ENCODE measurements around the gene KAT14.
"Not testable (repeated sequence)": the region's sequence is repeated elsewhere in the genome, so short reads cannot be mapped to it uniquely, and the experiment has no call there.

Gene KAT14

DNA sequence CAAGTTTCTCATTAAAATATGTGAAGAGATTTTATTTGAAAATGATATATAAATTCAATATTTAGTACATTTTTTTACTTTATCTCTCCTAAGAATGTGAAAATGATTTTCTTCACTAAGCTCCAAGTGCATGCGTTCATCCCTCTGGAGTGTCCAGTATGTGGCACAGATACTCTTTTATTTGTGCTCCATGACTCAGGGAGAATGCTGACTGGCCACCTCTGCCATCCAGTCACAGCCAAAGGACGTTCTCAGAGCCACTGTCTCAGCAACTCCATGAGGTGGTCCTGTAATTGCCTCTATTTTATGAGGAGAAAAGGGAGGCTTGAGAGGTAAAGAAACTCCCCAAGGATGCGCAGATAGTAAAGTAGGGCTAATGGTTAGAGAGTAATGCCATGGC lies 58.3 kb downstream of the KAT14 start:
- Histone ChIP-seq H2BK120ac (ENCODE audit: insufficient read depth, low read length, poor library complexity) (no peak overlapping the region), H3K27ac (ENCODE audit: low read depth, low read length) (no peak overlapping the region), H3K79me1 (ENCODE audit: low read length) (peaks cover 2% of the 10 kb centered on the region), H3K9ac (ENCODE audit: low read length) (no peak overlapping the region), H3K79me2 (ENCODE audit: control insufficient read depth, insufficient read depth, low read length, poor library complexity) (no peaks in the 10 kb centered on the region), H2AK5ac (ENCODE audit: low read length) (no peak overlapping the region), H3K18ac (ENCODE audit: low read length) (no peak overlapping the region), H2AFZ (ENCODE audit: insufficient read depth, low read length, poor library complexity) (no peak overlapping the region), H4K8ac (ENCODE audit: low read depth, low read length) (no peak overlapping the region), H3K4me1 (ENCODE audit: control insufficient read depth in 1 of 2, insufficient read depth in 2 of 2, low read length in 2 of 2) (no peaks in the 10 kb centered on the region), H3K4me3 (ENCODE audit: low read depth, low read length) (no peak overlapping the region), H3K27me3 (ENCODE audit: insufficient read depth, low read length) (no peaks in the 10 kb centered on the region), H3K23ac (ENCODE audit: low read length) (no peak overlapping the region), H4K91ac (ENCODE audit: low read depth, low read length) (no peak overlapping the region), H2BK5ac (ENCODE audit: low read depth, low read length, poor library complexity) (no peak overlapping the region), H3K4ac (ENCODE audit: low read depth, low read length) (no peak overlapping the region), H2BK12ac (ENCODE audit: low read length) (no peak overlapping the region), H3K14ac (ENCODE audit: low read length) (no peak overlapping the region), H4K12ac (ENCODE audit: low read depth, low read length) (no peak overlapping the region), H3K36me3 (ENCODE audit: control insufficient read depth in 1 of 2, insufficient read depth in 2 of 2, low read length in 2 of 2) (peaks cover 0 to 2% of the 10 kb centered on the region in 2 experiments), H3K4me2 (ENCODE audit: low read length) (no peak overlapping the region), H3K9me3 (ENCODE audit: insufficient read depth, low read depth, low read length) (peaks cover 5% of the 10 kb centered on the region)
- peak; percentile 51 to 73 for DNase-seq
- no CpG with 5 or more reads among the region's 3 CpGs for WGBS (ENCODE audit: extremely low coverage, insufficient coverage, insufficient read length)

DNA sequence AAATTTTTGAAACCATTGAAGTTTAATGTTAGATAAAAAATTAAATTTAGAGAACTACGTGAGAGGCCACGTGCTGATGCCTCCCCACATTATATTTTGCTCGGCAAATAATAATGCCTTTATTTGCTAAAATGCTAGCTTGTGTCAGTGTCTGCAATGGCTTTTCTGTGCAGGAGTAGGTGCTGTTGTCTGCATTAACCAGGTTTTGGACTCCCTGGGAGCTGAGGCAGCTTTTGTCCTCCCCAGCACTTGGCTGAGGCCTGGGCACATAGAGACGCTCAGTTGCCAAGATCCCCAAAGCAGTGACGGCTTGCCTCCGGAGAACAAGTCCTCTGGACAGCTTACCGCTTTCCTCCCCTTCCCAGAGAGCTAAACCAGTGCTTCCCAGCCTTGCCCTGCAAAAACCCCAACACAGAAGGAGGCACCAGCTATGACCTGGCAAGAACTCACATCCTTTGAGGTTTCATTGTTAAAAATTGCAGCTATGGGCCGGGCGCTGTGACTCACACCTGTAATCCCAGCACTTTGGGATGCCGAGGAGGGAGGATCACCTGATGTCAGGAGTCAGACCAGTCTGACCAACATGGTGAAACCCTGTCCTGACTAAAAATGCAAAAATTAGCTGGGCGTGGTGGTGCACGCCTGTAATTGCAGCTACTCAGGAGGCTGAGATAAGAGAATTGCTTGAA lies 59.9 kb downstream of the KAT14 start:
- Histone ChIP-seq H3K14ac (ENCODE audit: low read length) (no peak overlapping the region), H3K4me1 (ENCODE audit: control insufficient read depth in 1 of 2, insufficient read depth in 2 of 2, low read length in 2 of 2) (no peaks in the 10 kb centered on the region), H3K79me2 (ENCODE audit: control insufficient read depth, insufficient read depth, low read length, poor library complexity) (no peaks in the 10 kb centered on the region), H2BK12ac (ENCODE audit: low read length) (no peak overlapping the region), H3K4me3 (ENCODE audit: low read depth, low read length) (no peak overlapping the region), H3K9ac (ENCODE audit: low read length) (no peak overlapping the region), H3K4me2 (ENCODE audit: low read length) (no peak overlapping the region), H4K91ac (ENCODE audit: low read depth, low read length) (peak overlapping the region; percentile 39), H3K27me3 (ENCODE audit: insufficient read depth, low read length) (no peaks in the 10 kb centered on the region), H4K8ac (ENCODE audit: low read depth, low read length) (no peak overlapping the region), H3K18ac (ENCODE audit: low read length) (no peak overlapping the region), H2BK120ac (ENCODE audit: insufficient read depth, low read length, poor library complexity) (no peak overlapping the region), H3K23ac (ENCODE audit: low read length) (no peak overlapping the region), H2AK5ac (ENCODE audit: low read length) (no peak overlapping the region), H3K4ac (ENCODE audit: low read depth, low read length) (no peak overlapping the region), H2AFZ (ENCODE audit: insufficient read depth, low read length, poor library complexity) (no peak overlapping the region), H3K9me3 (ENCODE audit: insufficient read depth, low read depth, low read length) (peaks cover 5% of the 10 kb centered on the region), H2BK5ac (ENCODE audit: low read depth, low read length, poor library complexity) (no peak overlapping the region), H3K27ac (ENCODE audit: low read depth, low read length) (peak overlapping the region; percentile 61), H3K36me3 (ENCODE audit: control insufficient read depth in 1 of 2, insufficient read depth in 2 of 2, low read length in 2 of 2) (peaks cover 0 to 2% of the 10 kb centered on the region in 2 experiments), H3K79me1 (ENCODE audit: low read length) (peaks cover 2% of the 10 kb centered on the region), H4K12ac (ENCODE audit: low read depth, low read length) (no peak overlapping the region)
- peak; percentile 96 to 97 for DNase-seq
- WGBS (ENCODE audit: extremely low coverage, insufficient coverage, insufficient read length): no CpG with 5 or more reads among the region's 12 CpGs

DNA sequence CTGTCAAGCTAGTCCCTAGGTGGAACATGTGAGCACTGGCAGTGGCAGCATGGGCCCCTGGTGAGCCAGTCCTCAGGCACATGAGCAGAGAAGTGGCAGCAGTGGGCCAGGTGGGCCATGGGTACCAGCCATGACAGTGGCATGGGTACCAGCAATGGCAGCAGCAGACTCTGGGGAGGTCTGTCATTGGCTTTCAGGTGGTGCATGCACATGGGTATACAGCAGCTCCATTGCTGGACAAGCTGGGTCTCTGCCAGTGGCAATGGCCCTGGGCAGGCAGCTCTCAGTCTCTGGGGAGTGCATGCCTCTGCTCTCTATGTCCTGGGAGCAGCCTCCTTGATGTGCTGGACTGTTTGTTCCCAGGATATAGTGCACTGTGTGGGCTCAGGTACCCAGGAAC lies 65.3 kb downstream of the KAT14 start:
- Histone ChIP-seq H3K27me3 (ENCODE audit: insufficient read depth, low read length) (no peaks in the 10 kb centered on the region), H3K4me1 (ENCODE audit: control insufficient read depth in 1 of 2, insufficient read depth in 2 of 2, low read length in 2 of 2) (no peaks in the 10 kb centered on the region), H3K79me2 (ENCODE audit: control insufficient read depth, insufficient read depth, low read length, poor library complexity) (no peaks in the 10 kb centered on the region), H2BK12ac (ENCODE audit: low read length) (no peak overlapping the region), H2AFZ (ENCODE audit: insufficient read depth, low read length, poor library complexity) (no peak overlapping the region), H2BK5ac (ENCODE audit: low read depth, low read length, poor library complexity) (no peak overlapping the region), H3K36me3 (ENCODE audit: control insufficient read depth in 1 of 2, insufficient read depth in 2 of 2, low read length in 2 of 2) (no peaks in the 10 kb centered on the region), H3K27ac (ENCODE audit: low read depth, low read length) (no peak overlapping the region), H3K18ac (ENCODE audit: low read length) (no peak overlapping the region), H4K8ac (ENCODE audit: low read depth, low read length) (no peak overlapping the region), H3K79me1 (ENCODE audit: low read length) (no peaks in the 10 kb centered on the region), H4K91ac (ENCODE audit: low read depth, low read length) (no peak overlapping the region), H2BK120ac (ENCODE audit: insufficient read depth, low read length, poor library complexity) (no peak overlapping the region), H3K14ac (ENCODE audit: low read length) (no peak overlapping the region), H3K4me2 (ENCODE audit: low read length) (no peak overlapping the region), H3K4me3 (ENCODE audit: low read depth, low read length) (peak overlapping the region; percentile 18), H3K9ac (ENCODE audit: low read length) (no peak overlapping the region), H3K9me3 (ENCODE audit: insufficient read depth, low read depth, low read length) (no peaks in the 10 kb centered on the region), H2AK5ac (ENCODE audit: low read length) (no peak overlapping the region), H4K12ac (ENCODE audit: low read depth, low read length) (no peak overlapping the region), H3K4ac (ENCODE audit: low read depth, low read length) (no peak overlapping the region), H3K23ac (ENCODE audit: low read length) (no peak overlapping the region)
- no peak for DNase-seq

DNA sequence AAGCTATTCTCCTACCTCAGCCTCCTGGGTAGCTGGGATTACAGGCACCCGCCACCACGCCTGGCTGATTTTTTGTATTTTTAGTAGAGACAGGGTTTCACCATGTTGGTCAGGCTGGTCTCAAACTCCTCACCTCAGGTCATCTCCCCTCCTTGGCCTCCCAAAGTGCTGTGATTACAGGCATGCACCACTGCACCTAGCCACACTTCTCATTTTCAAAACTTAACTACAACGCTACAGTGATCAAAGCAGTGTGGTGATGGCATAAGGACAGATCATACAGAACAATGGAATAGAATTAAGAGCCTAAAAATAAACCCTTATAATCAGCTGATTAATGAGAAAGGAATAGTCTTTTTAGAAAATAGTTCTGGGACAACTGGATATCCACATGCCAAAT lies 66.0 kb downstream of the KAT14 start:
- not testable (repeated sequence) for H3K27me3 ChIP-seq (ENCODE audit: insufficient read depth, low read length); H3K36me3 ChIP-seq (ENCODE audit: control insufficient read depth in 1 of 2, insufficient read depth in 2 of 2, low read length in 2 of 2); H2BK120ac ChIP-seq (ENCODE audit: insufficient read depth, low read length, poor library complexity); H3K79me1 ChIP-seq (ENCODE audit: low read length); H3K9me3 ChIP-seq (ENCODE audit: insufficient read depth, low read depth, low read length); H2BK5ac ChIP-seq (ENCODE audit: low read depth, low read length, poor library complexity); H4K91ac ChIP-seq (ENCODE audit: low read depth, low read length); H2AFZ ChIP-seq (ENCODE audit: insufficient read depth, low read length, poor library complexity); H3K79me2 ChIP-seq (ENCODE audit: control insufficient read depth, insufficient read depth, low read length, poor library complexity); H3K4me1 ChIP-seq (ENCODE audit: control insufficient read depth in 1 of 2, insufficient read depth in 2 of 2, low read length in 2 of 2); H2BK12ac ChIP-seq (ENCODE audit: low read length); H3K27ac ChIP-seq (ENCODE audit: low read depth, low read length); H3K14ac ChIP-seq (ENCODE audit: low read length); H2AK5ac ChIP-seq (ENCODE audit: low read length); DNase-seq; H4K12ac ChIP-seq (ENCODE audit: low read depth, low read length); H3K18ac ChIP-seq (ENCODE audit: low read length); H3K23ac ChIP-seq (ENCODE audit: low read length); H3K9ac ChIP-seq (ENCODE audit: low read length); H3K4me3 ChIP-seq (ENCODE audit: low read depth, low read length); H3K4ac ChIP-seq (ENCODE audit: low read depth, low read length); H4K8ac ChIP-seq (ENCODE audit: low read depth, low read length); H3K4me2 ChIP-seq (ENCODE audit: low read length)
- WGBS (ENCODE audit: extremely low coverage, insufficient coverage, insufficient read length): no CpG with 5 or more reads among the region's 3 CpGs
